H1 (cell line): ENCODE measurements around the gene MCC. TPM values are rescaled to one million over a fixed set of nuclear protein-coding genes. Genes with fewer than 3 reads are reported as not detected.

Experiments
- CTCF ChIA-PET: fragments of 300-600 bp; sonication (Branson Sonifier 250); formaldehyde crosslinking; loops from one replicate; lab custom pipeline; 2021; ENCODE audit not compliant: partially characterized antibody; lab: Charles Lee
- POLR2A ChIA-PET: fragments of 300-600 bp; sonication (Branson Sonifier 250); formaldehyde crosslinking; loops from one replicate; lab custom pipeline; 2021; ENCODE audit warnings: inconsistent platforms; ENCODE audit not compliant: partially characterized antibody; lab: Charles Lee
- DNase-seq, 2 experiments: peaks; one replicate each; pipeline versions ENCODE4 v3.0.0 to v3.0.0-alpha.2; 2010 to 2022; ENCODE audit warnings: low spot score in 2 of 2, low read depth in 1 of 2, mixed read lengths in 1 of 2
- FAIRE-seq: peaks from 2 replicates; lab custom pipeline; 2011; peaks lifted over from hg19 to GRCh38; lab: Jason Lieb, UNC
- H2AFZ ChIP-seq: 2 replicates; pipeline ENCODE4 v1.8.1; 2012; ENCODE audit warnings: low read length, inconsistent platforms
- H2AK5ac ChIP-seq: 2 replicates; pipeline ENCODE4 v1.6.1; 2013; ENCODE audit warnings: low read depth, low read length
- H2BK120ac ChIP-seq: replicated peaks from 2 replicates; pipeline ENCODE3; 2013; ENCODE audit warnings: low read depth, low read length, inconsistent platforms
- H2BK12ac ChIP-seq: 2 replicates; pipeline ENCODE4 v1.6.1; 2013; ENCODE audit warnings: low read depth, low read length
- H2BK15ac ChIP-seq: 2 replicates; pipeline ENCODE4 v1.6.1; 2013; ENCODE audit warnings: low read length
- H2BK20ac ChIP-seq: 2 replicates; pipeline ENCODE4 v1.6.1; 2013; ENCODE audit warnings: low read length
- H2BK5ac ChIP-seq: 2 replicates; pipeline ENCODE4 v1.6.1; 2013; ENCODE audit warnings: low read depth, low read length
- H3K14ac ChIP-seq: 2 replicates; pipeline ENCODE4 v1.6.1; 2013; ENCODE audit warnings: inconsistent platforms; ENCODE audit not compliant: insufficient read length
- H3K18ac ChIP-seq: 2 replicates; pipeline ENCODE4 v1.6.1; 2013; ENCODE audit warnings: low read length; ENCODE audit errors: extremely low read depth
- H3K23ac ChIP-seq: 2 replicates; pipeline ENCODE4 v1.6.1; 2013; ENCODE audit warnings: inconsistent platforms; ENCODE audit not compliant: insufficient read length
- H3K23me2 ChIP-seq: 2 replicates; pipeline ENCODE4 v1.6.1; 2013; ENCODE audit warnings: low read depth, low read length
- H3K27ac ChIP-seq: 2 replicates; pipeline ENCODE4 v1.6.1; 2011; ENCODE audit warnings: low read depth, low read length, inconsistent platforms
- H3K27me3 ChIP-seq, 4 experiments: replicated peaks in 1 of 4; 1 replicate in 1 of 4; 2 replicates in 3 of 4; pipeline versions ENCODE4 v1.6.1 to v1.8.1; 2011 to 2013; ENCODE audit warnings: low read length in 3 of 4, mild to moderate bottlenecking in 3 of 4, inconsistent platforms in 2 of 4, mixed read lengths in 2 of 4, moderate library complexity in 1 of 4; ENCODE audit not compliant: control insufficient read depth in 3 of 4, insufficient read depth in 3 of 4; ENCODE audit errors: extremely low read depth in 1 of 4
- H3K36me3 ChIP-seq, 4 experiments: 2 replicates each; pipeline versions ENCODE4 v1.6.1 to v1.8.1; 2011 to 2013; ENCODE audit warnings: mild to moderate bottlenecking in 4 of 4, low read length in 3 of 4, moderate library complexity in 2 of 4, control low read depth in 1 of 4, inconsistent platforms in 1 of 4; ENCODE audit not compliant: insufficient read depth in 4 of 4, control insufficient read depth in 2 of 4
- H3K4ac ChIP-seq: replicated peaks from 2 replicates; pipeline ENCODE3; 2013; ENCODE audit warnings: low read length, low read depth, mixed read lengths, inconsistent platforms; ENCODE audit not compliant: insufficient read length
- H3K4me1 ChIP-seq, 4 experiments: replicated peaks in 1 of 4; 1 replicate in 1 of 4; 2 replicates in 3 of 4; pipeline versions ENCODE4 v1.6.1 to v1.8.1; 2011 to 2013; ENCODE audit warnings: low read length in 3 of 4, inconsistent platforms in 2 of 4, mixed read lengths in 1 of 4; ENCODE audit not compliant: insufficient read depth in 4 of 4, control insufficient read depth in 3 of 4
- H3K4me2 ChIP-seq, 2 experiments: 2 replicates each; pipeline versions ENCODE4 v1.6.1 to v1.8.1; 2011 to 2013; ENCODE audit warnings: low read depth in 2 of 2, low read length in 2 of 2, control low read depth in 1 of 2, inconsistent platforms in 1 of 2, mild to moderate bottlenecking in 1 of 2; ENCODE audit not compliant: insufficient read depth in 1 of 2
- H3K4me3 ChIP-seq, 4 experiments: fragments of 200-600, 300-600 bp in 1 of 4; sonication (generic), shearing (Covaris generic), sonication (Bioruptor Twin) in 1 of 4; 2 replicates each; pipeline versions ENCODE4 v1.5.1 to v1.8.1; 2011 to 2016; ENCODE audit warnings: low read length in 4 of 4, low read depth in 3 of 4, control low read depth in 2 of 4, inconsistent platforms in 2 of 4, mild to moderate bottlenecking in 2 of 4, mixed read lengths in 1 of 4, moderate library complexity in 1 of 4; ENCODE audit not compliant: insufficient read depth in 2 of 4; ENCODE audit errors: extremely low read depth in 1 of 4
- H3K56ac ChIP-seq: replicated peaks from 2 replicates; pipeline ENCODE3; 2013; ENCODE audit warnings: low read depth, mild to moderate bottlenecking, mixed read lengths, low read length, inconsistent platforms; ENCODE audit not compliant: insufficient read length
- H3K79me1 ChIP-seq: 2 replicates; pipeline ENCODE4 v1.6.1; 2013; ENCODE audit warnings: low read depth, low read length, control low read depth
- H3K79me2 ChIP-seq, 2 experiments: 2 replicates each; pipeline versions ENCODE4 v1.6.1 to v1.8.1; 2012 to 2013; ENCODE audit warnings: low read length in 2 of 2, mild to moderate bottlenecking in 2 of 2, inconsistent platforms in 1 of 2; ENCODE audit not compliant: insufficient read depth in 2 of 2, control insufficient read depth in 1 of 2
- H3K9ac ChIP-seq, 4 experiments: replicated peaks in 1 of 4; 1 replicate in 1 of 4; 2 replicates in 3 of 4; pipeline versions ENCODE4 v1.6.1 to v1.8.1; 2011 to 2013; ENCODE audit warnings: low read depth in 3 of 4, low read length in 3 of 4, control low read depth in 2 of 4, mild to moderate bottlenecking in 2 of 4, moderate library complexity in 2 of 4, inconsistent platforms in 1 of 4; ENCODE audit errors: extremely low read depth in 1 of 4
- H3K9me3 ChIP-seq, 2 experiments: 2 replicates each; pipeline versions ENCODE4 v1.6.1 to v1.8.1; 2012 to 2013; ENCODE audit warnings: mild to moderate bottlenecking in 2 of 2, moderate library complexity in 2 of 2, control low read depth in 1 of 2, inconsistent platforms in 1 of 2, low read depth in 1 of 2, low read length in 1 of 2, mixed read lengths in 1 of 2; ENCODE audit not compliant: insufficient read depth in 2 of 2
- H4K20me1 ChIP-seq, 2 experiments: replicated peaks in 1 of 2; 2 replicates each; pipeline versions ENCODE3 to v1.8.1; 2011 to 2013; ENCODE audit warnings: inconsistent platforms in 2 of 2, low read length in 2 of 2, mild to moderate bottlenecking in 1 of 2; ENCODE audit not compliant: insufficient read depth in 2 of 2, control insufficient read depth in 1 of 2
- H4K5ac ChIP-seq: 2 replicates; pipeline ENCODE4 v1.6.1; 2013; ENCODE audit warnings: low read length, low read depth, mixed read lengths, inconsistent platforms; ENCODE audit not compliant: insufficient read length
- H4K8ac ChIP-seq: 2 replicates; pipeline ENCODE4 v1.8.0; 2013; ENCODE audit warnings: mild to moderate bottlenecking, moderate library complexity, low read length, inconsistent platforms; ENCODE audit not compliant: insufficient read depth; ENCODE audit errors: extremely low read depth
- H4K91ac ChIP-seq: replicated peaks from 2 replicates; pipeline ENCODE3; 2013; ENCODE audit warnings: low read length, mixed read lengths, inconsistent platforms; ENCODE audit not compliant: insufficient read length
- ASH2L ChIP-seq: fragments of 200-600, 300-600 bp; sonication (generic); IDR thresholded peaks from one replicate; pipeline ENCODE4 v1.7.1; 2017; ENCODE audit warnings: low read length
- BRCA1 ChIP-seq: IDR thresholded peaks from 2 replicates; pipeline ENCODE4 v1.6.1; 2012; ENCODE audit warnings: low read depth, low read length, improper control_type of control experiment
- CBX8 ChIP-seq: fragments of 300-800, 300-1000 bp; sonication (generic); IDR thresholded peaks from 2 replicates; pipeline ENCODE4 v1.7.1; 2016; ENCODE audit warnings: low read depth, low read length, borderline replicate concordance
- CTBP2 ChIP-seq: IDR thresholded peaks from 2 replicates; pipeline ENCODE4 v1.7.0; 2011; ENCODE audit warnings: borderline replicate concordance, mild to moderate bottlenecking, moderate library complexity, mixed read lengths, low read length; ENCODE audit not compliant: insufficient read depth, insufficient read length
- HDAC6 ChIP-seq: IDR thresholded peaks from one replicate; pipeline ENCODE4 v1.7.1; 2012; ENCODE audit warnings: low read depth, mild to moderate bottlenecking, inconsistent platforms, low read length, moderate library complexity
- JUN ChIP-seq: IDR thresholded peaks from 2 replicates; pipeline ENCODE4 v1.6.1; 2011; ENCODE audit warnings: low read depth, mild to moderate bottlenecking, improper control_type of control experiment, low read length
- POU5F1 ChIP-seq: IDR thresholded peaks from 2 replicates; pipeline ENCODE4 v1.6.1; 2011; ENCODE audit warnings: low read depth, mild to moderate bottlenecking, low read length, moderate library complexity
- RAD21 ChIP-seq, 2 experiments: IDR thresholded peaks in 1 of 2; conservative IDR thresholded peaks in 1 of 2; 2 replicates each; pipeline ENCODE4 v1.6.1; 2011; ENCODE audit warnings: low read depth in 2 of 2, low read length in 2 of 2, improper control_type of control experiment in 1 of 2, inconsistent platforms in 1 of 2, mild to moderate bottlenecking in 1 of 2, moderate library complexity in 1 of 2
- RNF2 ChIP-seq: fragments of 200-900, 300-1000 bp; sonication (generic); IDR thresholded peaks from 2 replicates; pipeline ENCODE4 v1.7.1; 2016; ENCODE audit warnings: borderline replicate concordance, low read depth, mild to moderate bottlenecking, antibody characterized with exemption, low read length; ENCODE audit not compliant: poor library complexity, severe bottlenecking; ENCODE audit errors: missing control alignments
- RXRA ChIP-seq: IDR thresholded peaks from 2 replicates; pipeline ENCODE4 v1.6.1; 2011; ENCODE audit warnings: low read depth, mild to moderate bottlenecking, low read length, moderate library complexity; ENCODE audit not compliant: insufficient read depth
- SP2 ChIP-seq: IDR thresholded peaks from 2 replicates; pipeline ENCODE4 v1.6.1; 2012; ENCODE audit warnings: mild to moderate bottlenecking, low read length, inconsistent platforms
- SP4 ChIP-seq: IDR thresholded peaks from 2 replicates; pipeline ENCODE4 v1.6.1; 2012; ENCODE audit warnings: low read length, inconsistent platforms
- TAF7 ChIP-seq: optimal IDR thresholded peaks from 2 replicates; pipeline ENCODE3; 2011; ENCODE audit warnings: low read depth, mild to moderate bottlenecking, inconsistent platforms, low read length, moderate library complexity, borderline replicate concordance
- WGBS, 2 experiments: shearing (Covaris generic) in 1 of 2; methylation state at CpG; one replicate each; pipeline versions ENCODE4 v1.1.6 to v1.1.7; 2013 to 2015; ENCODE audit warnings: low lambda C conversion rate in 2 of 2, mixed read lengths in 2 of 2, inconsistent platforms in 1 of 2, low coverage in 1 of 2, missing lambda C conversion rate in 1 of 2; ENCODE audit not compliant: insufficient replicate concordance in 2 of 2, insufficient coverage in 1 of 2, insufficient read length in 1 of 2; ENCODE audit errors: extremely low coverage in 1 of 2, missing lambda C conversion rate in 1 of 2; 5-methylcytosine and 5-hydroxymethylcytosine counted together
- polyA plus RNA-seq, 7 experiments: library from polyadenylated mRNA; depleted of rRNA in 3 of 7; stranded (reverse) in 5 of 7; unstranded in 2 of 7; fragments of >200 nt in 5 of 7; fragments of 200-250 nt in 2 of 7; gene quantifications; 1 replicate in 5 of 7; 2 replicates in 1 of 7; 4 replicates in 1 of 7; pipeline versions ENCODE4 v1.2.1 to v1.2.3, GENCODE V29; 2011 to 2013; ENCODE audit warnings: missing spikeins in 2 of 7, mixed read lengths in 2 of 7
- total RNA-seq: library from RNA; stranded (reverse); fragmentation: NEBNext Ultra II Directional; extraction: Animal tissue kit (Norgen Biotek cat#: 25700); gene quantifications from 2 replicates; pipeline ENCODE4 v1.2.1, GENCODE V29; 2021

Gene MCC
- total and polyA plus RNA-seq, 2 of the 8 experiments (the other 6 are each of a cell fraction or from before 2014, with no cell fraction given) = 2.6 to 18.3 TPM

DNA sequence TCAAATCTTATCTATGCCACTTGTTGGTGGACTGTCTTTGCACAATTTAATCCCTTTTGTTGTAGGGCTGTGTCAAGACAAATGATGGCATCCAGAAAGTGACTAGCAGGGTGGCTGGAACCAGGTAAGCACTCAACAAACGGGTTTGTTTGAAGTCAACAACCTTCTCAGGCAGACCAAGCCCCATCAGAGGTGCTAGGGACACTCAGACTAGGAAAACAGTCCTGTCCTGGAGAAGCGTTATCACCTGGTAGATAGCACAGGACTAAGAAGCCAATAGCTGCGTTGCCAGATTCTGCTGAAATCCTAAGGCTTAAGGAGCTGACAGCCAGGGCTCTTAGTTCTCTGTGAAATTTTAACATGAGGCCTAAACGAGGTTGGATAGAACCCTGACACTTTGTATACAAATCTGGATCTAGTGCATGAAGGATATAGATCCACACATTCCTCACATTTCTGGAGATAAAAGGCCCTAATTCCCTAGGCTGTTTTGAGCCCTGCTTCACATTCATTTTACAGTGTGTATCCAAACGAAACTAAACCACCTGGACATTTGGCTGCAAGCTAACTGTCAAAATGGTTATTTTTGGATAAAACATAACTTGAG is 331.9 kb downstream of the MCC start:
- no peaks in the 10 kb centered on the region for H3K79me1 ChIP-seq
- no peaks in the 10 kb centered on the region for H3K9me3 ChIP-seq
- no peaks in the 10 kb centered on the region for H3K36me3 ChIP-seq
- ChIA-PET POLR2A (no interaction called here), CTCF (interaction anchor here (0.5 to 3.0 kb wide), 8 partner anchors 9 to 747 kb away, joined by 3 to 6 read pairs (median 3); no protein-coding TSS in a partner anchor)
- H2AK5ac ChIP-seq = no peak overlapping the region
- H2BK15ac ChIP-seq = no peak overlapping the region
- peaks cover 0 to 7% (median 0%) of the 10 kb centered on the region in 4 experiments; a peak in 3 of 7 replicates for H3K4me1 ChIP-seq
- peaks cover 0 to 1% (median 0%) of the 10 kb centered on the region in 4 experiments; a peak in 1 of 7 replicates for H3K27me3 ChIP-seq
- no peak for FAIRE-seq
- H3K4me3 ChIP-seq = no peak overlapping the region
- H4K5ac ChIP-seq = no peak overlapping the region
- no peak overlapping the region for H2AFZ ChIP-seq
- no peak overlapping the region for H4K8ac ChIP-seq
- H3K4me2 ChIP-seq = no peak overlapping the region
- H3K23me2 ChIP-seq = no peaks in the 10 kb centered on the region
- H4K91ac ChIP-seq = no peak overlapping the region
- no peak overlapping the region for H3K14ac ChIP-seq
- no peak overlapping the region for H3K4ac ChIP-seq
- no peak overlapping the region for H3K18ac ChIP-seq
- 90% methylated on average over 5 of the region's 5 CpGs; no CpG with 5 or more reads in 1 of the 2 experiments for WGBS, 2 experiments
- no peak overlapping the region for H2BK20ac ChIP-seq
- H3K79me2 ChIP-seq = no peaks in the 10 kb centered on the region
- H3K9ac ChIP-seq = no peak overlapping the region
- no peak overlapping the region for H3K56ac ChIP-seq
- H2BK120ac ChIP-seq = no peak overlapping the region
- H3K27ac ChIP-seq = no peak overlapping the region
- no peak overlapping the region for H3K23ac ChIP-seq
- peak in 1 of 2 experiments; percentile 38 for DNase-seq
- no peak overlapping the region for H2BK5ac ChIP-seq
- H2BK12ac ChIP-seq = no peak overlapping the region
- no peaks in the 10 kb centered on the region for H4K20me1 ChIP-seq
- no peak for TF ChIP-seq SP2
- no peak for TF ChIP-seq RAD21 (IDR thresholded peaks at IDR 0.05 in 1 of 2, conservative IDR thresholded peaks at IDR 0.05 in 1 of 2; ENCODE audit: low read depth in 2 of 2, low read length in 2 of 2)
- no peak for TF ChIP-seq JUN
- TF ChIP-seq RNF2 = no peak
- no peak for TF ChIP-seq HDAC6
- TF ChIP-seq SP4 = no peak
- TF ChIP-seq CBX8 = no peak
- no peak for TF ChIP-seq POU5F1
- no peak for TF ChIP-seq TAF7
- TF ChIP-seq BRCA1 = no peak
- no peak for TF ChIP-seq RXRA
- TF ChIP-seq CTBP2 = no peak
- no peak for TF ChIP-seq ASH2L
